ENCODE measurements around the gene OTOS. TPM values are rescaled to one million over a fixed set of nuclear protein-coding genes. Genes with fewer than 3 reads are reported as not detected.
A peak's percentile ranks its signal among the peaks of the same experiment; 100 is the strongest.

The OTOS gene
- total and polyA plus RNA-seq, 7 donors, result 0.20 TPM; not detected in 6

GRCh38 chr2:240145461-240145860 is 5.0 kb upstream of the OTOS start:
- no peak for DNase-seq
- intact Hi-C loops (cut with DNase I), result loop anchor here (2.0 to 10.0 kb wide), 2 partner anchors 85 to 211 kb away; no protein-coding TSS in a partner anchor
- H3K36me3 ChIP-seq (ENCODE audit: insufficient read depth in 1 of 2, low read depth in 1 of 2), result no peaks in the 10 kb centered on the region
- no peak for ATAC-seq
- WGBS, 3 donors, result 73 to 82% (median 81%) methylated on average over 13 of the region's 13 CpGs
- H3K27ac ChIP-seq, result no peak overlapping the region
- no peaks in the 10 kb centered on the region for H3K4me1 ChIP-seq
- no peak overlapping the region for H3K4me3 ChIP-seq
- H3K27me3 ChIP-seq (ENCODE audit: insufficient read depth in 3 of 3, low read length in 2 of 3), result no peaks in the 10 kb centered on the region
- no peaks in the 10 kb centered on the region for H3K9me3 ChIP-seq
- no peak for TF ChIP-seq CTCF (IDR thresholded peaks at IDR 0.05)

GRCh38 chr2:240144649-240145261 is 4.3 kb upstream of the OTOS start:
- intact Hi-C loops (cut with DNase I), result loop anchor here (2.0 to 10.0 kb wide), 2 partner anchors 84 to 210 kb away; no protein-coding TSS in a partner anchor
- Histone ChIP-seq H3K9me3 (no peaks in the 10 kb centered on the region), H3K4me1 (no peaks in the 10 kb centered on the region), H3K27me3 (ENCODE audit: insufficient read depth in 3 of 3, low read length in 2 of 3) (no peaks in the 10 kb centered on the region), H3K27ac (no peak overlapping the region), H3K4me3 (no peak overlapping the region), H3K36me3 (ENCODE audit: insufficient read depth in 1 of 2, low read depth in 1 of 2) (no peaks in the 10 kb centered on the region)
- TF ChIP-seq CTCF (IDR thresholded peaks at IDR 0.05), result no peak
- 83 to 86% (median 84%) methylated on average over 20 of the region's 20 CpGs for WGBS, 3 donors
- ATAC-seq, result no peak
- peak; percentile 14 to 48 for DNase-seq

GRCh38 chr2:240143801-240144648 is 3.6 kb upstream of the OTOS start:
- no peak overlapping the region for H3K27ac ChIP-seq
- no peaks in the 10 kb centered on the region for H3K36me3 ChIP-seq (ENCODE audit: insufficient read depth in 1 of 2, low read depth in 1 of 2)
- WGBS, 3 donors, result 36 to 41% (median 38%) methylated on average over 35 to 36 of the region's 36 CpGs
- no peaks in the 10 kb centered on the region for H3K27me3 ChIP-seq (ENCODE audit: insufficient read depth in 3 of 3, low read length in 2 of 3)
- H3K4me1 ChIP-seq, result no peaks in the 10 kb centered on the region
- peak; percentile 88 to 96 (median 94) for ATAC-seq
- TF ChIP-seq CTCF (IDR thresholded peaks at IDR 0.05), result peak; percentile 98
- no peaks in the 10 kb centered on the region for H3K9me3 ChIP-seq
- intact Hi-C loops (cut with DNase I), result loop anchor here (1.0 to 10.0 kb wide), 3 partner anchors 83 to 209 kb away; no protein-coding TSS in a partner anchor
- no peak overlapping the region for H3K4me3 ChIP-seq
- peak; percentile 68 to 87 for DNase-seq

- H3K27me3 ChIP-seq (ENCODE audit: insufficient read depth in 3 of 3, low read length in 2 of 3), result no peaks in the 10 kb centered on the region
- ATAC-seq (peak in 1 of 4 donors; percentile 46), DNase-seq (no peak)
- intact Hi-C loops (cut with DNase I), result loop anchor here in 1 of 2 donors (1.0 to 10.0 kb wide), 2 partner anchors 82 to 208 kb away; no protein-coding TSS in a partner anchor
- H3K9me3 ChIP-seq, result no peaks in the 10 kb centered on the region
- H3K27ac ChIP-seq, result no peak overlapping the region
- no peaks in the 10 kb centered on the region for H3K4me1 ChIP-seq
- H3K4me3 ChIP-seq, result no peak overlapping the region
- WGBS, 3 donors, result 64 to 67% (median 64%) methylated on average over 6 of the region's 6 CpGs
- H3K36me3 ChIP-seq (ENCODE audit: insufficient read depth in 1 of 2, low read depth in 1 of 2), result no peaks in the 10 kb centered on the region
- no peak for TF ChIP-seq CTCF (IDR thresholded peaks at IDR 0.05)
Observed at GRCh38 chr2:240143276-240143675, 2.8 kb upstream of the OTOS start.

Data from psoas muscle (tissue), 8 donors.